ENCODE results near the gene ZMYND8. TPM values are rescaled to one million over a fixed set of nuclear protein-coding genes. Genes with fewer than 3 reads are reported as not detected.
"Not testable (repeated sequence)": the region's sequence is repeated elsewhere in the genome, so short reads cannot be mapped to it uniquely, and the experiment has no call there.

ZMYND8 gene
- total RNA-seq (2014; rRNA removed; shearing (Covaris generic); ENCODE audit: low replicate concordance) = 10.2 and 14.1 TPM in 2 replicates

DNA sequence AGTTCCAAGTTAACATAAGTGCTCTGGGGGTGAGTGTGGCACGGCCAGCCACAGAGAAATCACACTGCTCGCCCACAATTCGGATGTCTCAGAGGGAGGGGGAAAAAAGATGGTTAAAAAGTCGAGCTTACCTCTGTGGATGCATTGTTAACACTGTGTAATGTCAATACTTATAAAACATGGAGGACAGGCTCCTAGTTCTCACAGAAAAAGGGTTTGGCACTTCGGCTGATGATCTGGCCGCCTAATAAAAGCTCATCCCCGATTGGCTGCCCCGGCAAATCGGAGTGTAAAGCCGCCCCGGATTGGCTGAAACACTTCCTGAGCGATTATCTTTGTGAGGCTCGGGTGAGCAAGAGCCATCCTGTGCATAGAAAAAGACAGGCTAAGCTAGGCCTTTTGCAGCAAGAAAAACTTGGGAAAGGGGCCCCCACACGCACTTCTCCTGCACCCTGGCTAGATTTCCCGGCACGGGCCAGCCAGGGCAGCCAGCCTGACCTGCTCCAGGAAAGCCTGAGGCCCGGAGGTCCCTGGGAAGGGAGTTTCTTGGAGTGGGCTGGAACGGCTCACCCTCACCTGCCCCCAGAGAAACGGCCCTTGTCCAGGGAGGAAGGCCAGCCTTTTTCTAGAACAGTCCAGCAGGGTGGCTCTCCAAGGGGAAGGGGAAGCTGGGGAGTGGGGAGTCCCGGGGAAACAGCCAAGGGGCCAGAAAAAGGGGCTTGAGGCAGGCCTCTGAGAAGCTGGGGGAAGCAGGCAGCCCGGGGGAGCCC, at the start of gene ZMYND8:
TSS of gene ZMYND8 (minus strand) at position 174 of the 770 bp plus-strand sequence. CDS start at position 145, 29 bp downstream.
- Histone ChIP-seq H3K27me3 (no peaks in the 10 kb centered on the region), H3K36me3 (peaks cover 19% of the 10 kb centered on the region), H3K9me3 (no peaks in the 10 kb centered on the region), H3K4me3 (peak within 1 kb of the TSS; percentile 33)
- peak; percentile 84 for DNase-seq

DNA sequence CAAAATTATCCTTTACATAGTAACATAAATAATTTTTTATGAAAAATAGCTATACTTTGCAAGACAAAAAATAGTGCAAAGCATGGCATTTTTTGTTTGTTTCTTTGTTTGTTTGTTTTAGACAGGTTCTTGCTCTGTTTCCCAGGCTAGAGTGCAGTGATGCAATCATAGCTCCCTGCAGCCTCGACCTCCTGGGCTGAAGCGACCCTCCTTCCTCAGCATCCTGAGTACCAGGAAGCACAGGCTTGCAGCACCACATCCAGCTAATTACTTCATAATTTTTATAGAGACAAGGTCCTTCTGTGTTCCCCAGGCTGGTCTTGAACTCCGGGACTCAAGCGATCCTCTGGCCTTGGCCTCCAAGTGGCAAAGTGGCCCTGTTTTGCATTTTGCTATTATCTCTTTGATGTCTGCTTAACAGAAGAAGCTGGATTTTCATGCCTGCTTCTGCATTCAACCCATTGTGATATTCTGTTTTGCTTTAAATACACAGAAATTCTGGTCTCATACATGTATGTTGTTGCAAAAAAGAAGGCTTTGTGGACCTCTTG, 49.4 kb upstream of the ZMYND8 start:
- Histone ChIP-seq H3K27me3 (no peaks in the 10 kb centered on the region), H3K4me3 (no peak overlapping the region), H3K9me3 (no peaks in the 10 kb centered on the region), H3K36me3 (no peaks in the 10 kb centered on the region)
- no peak for DNase-seq

DNA sequence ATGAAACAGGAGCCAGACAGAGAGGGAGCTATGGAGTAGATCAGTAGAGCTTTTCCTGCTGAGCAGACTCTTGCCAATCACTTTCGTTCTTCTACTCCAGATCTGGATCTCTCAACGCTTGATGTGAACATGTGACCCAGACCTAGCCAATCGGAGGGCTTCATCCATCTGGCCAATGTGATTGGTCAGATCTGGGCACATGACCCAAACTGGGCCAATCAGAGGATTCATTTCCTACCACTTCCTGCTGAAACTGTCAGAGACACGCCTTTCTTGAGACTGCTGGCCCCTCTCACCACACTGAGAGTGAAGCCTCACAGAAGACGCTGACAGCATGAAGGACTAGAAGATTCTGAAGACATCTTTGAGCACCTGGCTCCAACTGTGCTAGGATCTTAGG, 44.2 kb upstream of the ZMYND8 start:
- H3K36me3 ChIP-seq = no peaks in the 10 kb centered on the region
- H3K9me3 ChIP-seq = no peaks in the 10 kb centered on the region; the same call in 1 of the 2 replicates
- no peaks in the 10 kb centered on the region for H3K27me3 ChIP-seq
- no peak overlapping the region for H3K4me3 ChIP-seq
- DNase-seq = peak; percentile 10

DNA sequence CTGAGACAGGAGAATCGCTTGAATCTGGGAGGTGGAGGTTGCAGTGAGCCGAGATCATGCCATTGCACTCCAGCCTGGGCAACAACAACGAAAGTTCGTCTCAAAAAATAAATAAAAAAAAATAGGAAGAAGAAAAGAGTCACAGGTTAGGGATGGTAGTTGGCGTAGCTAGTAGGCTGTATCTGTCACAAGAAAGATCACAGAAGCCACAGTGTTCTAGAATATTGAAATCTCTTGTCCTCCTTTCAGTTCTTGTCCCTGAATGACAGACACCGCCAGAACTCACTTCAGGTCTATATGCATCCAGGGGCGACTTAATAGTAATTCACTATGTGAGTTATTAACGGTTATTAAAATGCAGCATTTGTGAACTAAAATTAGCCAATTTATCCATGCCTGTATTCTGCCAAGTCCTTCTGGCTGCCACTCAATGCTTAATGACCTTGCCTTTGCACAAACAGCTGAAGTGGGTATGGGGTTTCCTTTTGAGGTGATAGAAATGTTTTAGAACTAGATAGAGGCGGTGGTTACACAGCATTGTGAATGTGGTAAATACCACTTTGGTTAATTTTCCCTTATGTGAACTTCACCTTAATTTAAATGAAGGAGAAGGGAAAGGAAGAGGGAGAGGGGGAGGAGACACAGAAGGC, 41.3 kb upstream of the ZMYND8 start:
- DNase-seq = no peak
- no peaks in the 10 kb centered on the region for H3K27me3 ChIP-seq
- no peaks in the 10 kb centered on the region for H3K36me3 ChIP-seq
- no peaks in the 10 kb centered on the region; the same call in 1 of the 2 replicates for H3K9me3 ChIP-seq
- no peak overlapping the region for H3K4me3 ChIP-seq

DNA sequence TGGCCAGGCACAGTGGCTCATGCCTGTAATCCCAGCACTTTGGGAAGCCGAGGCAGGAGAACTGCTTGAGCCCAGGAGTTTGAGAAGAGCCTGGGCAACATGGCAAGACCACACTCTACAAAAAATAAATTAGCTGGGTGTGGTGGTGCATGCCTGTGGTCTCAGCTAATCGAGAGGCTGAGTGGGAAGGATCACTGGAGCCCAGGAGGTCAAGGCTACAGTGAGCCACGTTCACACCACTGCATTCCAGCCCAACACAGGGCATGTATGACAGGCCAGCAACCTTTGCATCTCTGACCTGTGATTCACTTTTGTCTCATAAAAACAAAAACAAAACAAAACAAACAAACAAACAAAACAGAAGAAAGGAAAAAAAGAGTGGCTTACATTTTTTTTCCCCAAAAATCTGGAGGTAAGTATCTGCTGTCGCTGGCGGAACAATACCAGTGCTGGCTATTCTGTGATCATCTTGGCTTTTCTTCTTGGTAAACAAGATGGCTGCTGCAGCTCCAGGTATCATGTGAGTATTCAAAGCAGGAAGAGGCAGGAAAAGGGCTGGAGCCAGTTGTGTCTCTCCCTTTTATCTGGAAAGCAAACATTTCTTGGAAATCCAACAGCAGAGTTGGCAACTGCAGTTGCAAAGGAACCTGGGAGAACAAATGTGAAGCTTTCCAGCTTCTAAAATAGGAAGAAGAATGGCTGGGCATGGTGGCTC, 40.4 kb upstream of the ZMYND8 start:
- no peaks in the 10 kb centered on the region for H3K36me3 ChIP-seq
- no peaks in the 10 kb centered on the region; the same call in 1 of the 2 replicates for H3K9me3 ChIP-seq
- no peaks in the 10 kb centered on the region for H3K27me3 ChIP-seq
- no peak overlapping the region for H3K4me3 ChIP-seq
- peak; percentile 31 for DNase-seq

DNA sequence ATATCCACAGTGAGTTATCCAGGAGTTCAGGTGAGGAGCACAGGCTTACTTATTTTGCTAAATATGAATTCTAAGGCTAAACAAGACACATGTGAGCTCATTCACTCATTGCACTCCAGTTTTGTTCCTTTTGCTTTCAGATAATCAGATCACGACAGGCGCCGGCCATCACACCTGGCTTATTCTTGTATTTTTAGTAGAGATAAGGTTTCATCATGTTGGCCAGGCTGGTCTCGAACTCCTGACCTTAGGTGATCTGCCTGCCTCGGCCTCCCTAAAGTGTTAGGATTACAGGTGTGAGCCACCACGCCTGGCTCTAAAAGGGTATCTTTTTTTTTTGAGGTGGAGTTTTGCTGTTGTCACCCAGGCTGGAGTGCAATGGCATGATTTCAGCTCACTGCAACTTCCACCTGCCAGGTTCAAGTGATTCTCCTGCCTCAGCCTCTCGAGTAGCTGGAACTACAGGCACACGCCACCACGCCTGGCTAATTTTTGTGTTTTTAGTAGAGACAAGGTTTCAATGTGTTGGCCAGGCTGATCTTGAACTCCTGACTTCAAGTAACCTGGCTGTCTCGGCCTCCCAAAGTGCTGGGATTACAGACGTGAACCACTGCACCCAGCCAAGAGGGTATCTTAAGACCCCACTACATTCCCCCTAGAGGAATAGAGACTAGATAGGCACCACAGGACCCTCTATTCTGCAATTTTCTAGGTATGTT, 37.5 kb upstream of the ZMYND8 start:
- H3K9me3 ChIP-seq, H3K27me3 ChIP-seq, DNase-seq, H3K36me3 ChIP-seq, H3K4me3 ChIP-seq: not testable (repeated sequence)

DNA sequence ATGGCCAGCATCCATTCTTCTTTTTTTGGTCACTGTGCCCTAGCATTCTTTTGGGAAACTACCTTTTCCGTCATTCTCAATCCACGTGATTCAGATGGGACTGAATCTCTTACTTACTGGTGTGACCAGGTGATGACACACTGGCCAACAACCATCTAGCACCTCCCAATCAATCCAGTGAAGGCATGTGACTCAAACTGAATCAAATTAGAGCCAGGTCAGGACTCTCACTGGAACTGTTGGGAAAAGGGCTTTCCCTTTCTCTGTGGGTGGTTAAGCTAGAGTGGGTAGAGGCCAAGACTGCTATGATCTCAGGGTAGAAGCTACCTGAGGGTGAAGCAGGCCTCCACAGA, 36.2 kb upstream of the ZMYND8 start:
- Histone ChIP-seq H3K27me3 (no peaks in the 10 kb centered on the region), H3K4me3 (no peak overlapping the region), H3K36me3 (no peaks in the 10 kb centered on the region), H3K9me3 (peaks cover 4% of the 10 kb centered on the region; the same call in 1 of the 2 replicates)
- peak; percentile 42 for DNase-seq

DNA sequence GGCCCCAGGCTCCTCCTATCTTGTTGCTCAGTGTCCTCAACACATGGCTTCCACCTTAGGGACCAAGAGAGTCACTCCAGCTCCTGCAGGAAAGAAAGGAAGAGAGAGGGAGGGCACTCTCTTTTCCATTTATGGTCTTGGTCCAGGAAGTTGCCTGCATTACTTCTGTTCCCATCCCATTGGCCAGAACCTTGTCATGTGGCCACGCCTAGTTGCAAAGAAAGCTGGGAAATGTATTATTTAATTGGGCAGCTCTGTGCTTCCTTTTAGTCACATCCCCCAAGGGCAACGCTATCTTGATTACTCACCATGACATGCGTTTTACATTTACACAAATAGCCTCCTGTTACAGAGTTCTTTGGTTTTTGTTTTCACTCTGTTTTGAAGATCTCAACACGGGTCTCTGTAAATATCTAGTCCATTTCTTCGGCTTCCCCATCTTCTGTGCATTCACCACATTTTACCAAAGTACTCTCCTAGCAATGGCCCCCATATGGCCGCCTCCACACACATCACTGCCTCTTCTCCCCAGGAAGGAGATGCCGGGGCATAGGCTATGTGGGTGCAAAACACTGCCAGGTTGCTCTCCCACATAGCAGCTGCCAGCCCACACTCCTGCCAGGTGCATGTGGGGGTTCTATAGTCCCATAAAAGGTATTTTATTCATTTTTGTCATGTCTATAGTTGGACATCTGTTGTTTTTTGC, 35.7 kb upstream of the ZMYND8 start:
- no peak overlapping the region for H3K4me3 ChIP-seq
- H3K36me3 ChIP-seq = no peaks in the 10 kb centered on the region

DNA sequence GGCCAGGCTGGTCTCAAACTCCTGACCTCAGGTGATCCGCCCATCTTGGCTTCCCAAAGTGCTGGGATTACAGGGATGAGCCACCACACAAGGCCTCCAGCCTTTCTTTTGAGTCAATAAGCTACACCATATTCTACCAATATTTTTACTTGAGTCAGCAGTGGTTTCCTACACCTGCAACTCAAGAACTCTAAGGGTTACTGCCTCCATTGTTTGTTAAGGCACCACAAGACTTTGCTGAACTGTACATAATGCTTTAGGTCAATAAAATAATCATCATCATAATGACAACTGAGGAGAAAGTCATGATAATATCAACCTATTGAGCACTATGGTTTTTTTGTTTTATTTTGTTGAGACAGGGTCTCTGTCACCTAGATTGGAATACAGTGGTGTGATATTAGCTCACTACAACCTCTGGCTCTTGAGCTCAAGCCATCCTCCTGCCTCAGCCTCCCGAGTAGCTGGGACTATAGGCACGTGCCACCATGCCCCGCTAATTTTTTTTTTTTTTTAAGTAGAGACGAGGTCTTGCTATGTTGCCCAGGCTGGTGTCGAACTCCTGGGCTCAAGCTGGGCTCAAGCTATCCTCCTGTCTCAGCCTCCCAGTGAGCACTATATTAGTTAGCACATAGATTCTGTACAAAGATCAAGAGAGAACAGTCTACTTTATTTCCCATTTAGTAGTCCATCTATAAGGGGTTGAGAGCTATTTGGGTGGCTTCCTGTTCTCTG, 34.9 kb upstream of the ZMYND8 start:
- H3K9me3 ChIP-seq = peaks cover 4% of the 10 kb centered on the region; the same call in 1 of the 2 replicates
- H3K27me3 ChIP-seq = no peaks in the 10 kb centered on the region
- no peaks in the 10 kb centered on the region for H3K36me3 ChIP-seq
- no peak for DNase-seq
- H3K4me3 ChIP-seq = no peak overlapping the region

More for the DNA sequence above, 35.7 kb upstream of the ZMYND8 start:
- H3K27me3 ChIP-seq = no peaks in the 10 kb centered on the region
- DNase-seq = peak; percentile 92
- H3K9me3 ChIP-seq = peaks cover 4% of the 10 kb centered on the region; the same call in 1 of the 2 replicates

DNA sequence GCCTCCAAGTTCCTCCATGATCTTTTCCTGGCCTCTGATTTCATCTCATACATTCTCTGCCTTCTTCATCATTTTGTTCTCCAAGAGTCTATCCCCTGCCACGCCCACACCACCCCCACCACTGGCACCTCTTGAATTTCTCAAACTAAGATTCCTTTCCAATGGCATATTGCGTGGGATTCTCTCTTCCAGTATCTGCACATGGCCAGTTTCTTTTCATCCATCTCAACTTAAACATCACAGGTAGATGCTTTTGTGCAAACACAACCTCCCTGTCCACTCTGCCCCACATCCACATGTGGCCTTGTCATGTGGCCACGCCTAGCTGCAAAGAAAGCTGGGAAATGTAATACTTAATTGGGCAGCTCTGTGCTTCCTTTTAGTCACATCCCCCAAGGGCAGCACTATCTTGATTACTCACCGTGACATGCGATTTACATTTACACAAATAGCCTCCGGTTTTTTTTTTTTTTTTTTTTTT, 33.4 kb upstream of the ZMYND8 start:
- peaks cover 4% of the 10 kb centered on the region; the same call in 1 of the 2 replicates for H3K9me3 ChIP-seq
- no peak overlapping the region for H3K4me3 ChIP-seq
- DNase-seq = peak; percentile 68
- H3K36me3 ChIP-seq = no peaks in the 10 kb centered on the region
- no peaks in the 10 kb centered on the region for H3K27me3 ChIP-seq

DNA sequence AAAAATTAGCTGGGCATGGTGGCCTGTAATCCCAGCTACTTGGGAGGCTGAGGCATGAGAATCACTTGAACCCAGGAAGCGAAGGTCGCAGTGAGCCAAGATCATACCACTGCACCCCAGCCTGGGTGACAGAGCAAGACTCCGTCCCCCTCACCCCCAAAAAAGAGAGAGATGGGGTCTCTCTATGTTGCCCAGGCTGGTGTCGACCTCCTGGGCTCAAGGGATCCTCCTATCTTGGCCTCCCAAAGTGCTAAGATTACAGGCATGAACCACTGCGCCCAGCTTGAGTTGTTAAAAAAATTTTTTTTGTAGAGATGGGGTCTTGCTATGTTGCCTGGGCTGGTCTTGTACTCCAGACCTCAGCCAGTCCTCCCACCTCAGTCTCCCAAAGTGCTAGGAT, 29.5 kb upstream of the ZMYND8 start:
- H3K4me3 ChIP-seq, DNase-seq, H3K36me3 ChIP-seq, H3K9me3 ChIP-seq, H3K27me3 ChIP-seq: not testable (repeated sequence)

DNA sequence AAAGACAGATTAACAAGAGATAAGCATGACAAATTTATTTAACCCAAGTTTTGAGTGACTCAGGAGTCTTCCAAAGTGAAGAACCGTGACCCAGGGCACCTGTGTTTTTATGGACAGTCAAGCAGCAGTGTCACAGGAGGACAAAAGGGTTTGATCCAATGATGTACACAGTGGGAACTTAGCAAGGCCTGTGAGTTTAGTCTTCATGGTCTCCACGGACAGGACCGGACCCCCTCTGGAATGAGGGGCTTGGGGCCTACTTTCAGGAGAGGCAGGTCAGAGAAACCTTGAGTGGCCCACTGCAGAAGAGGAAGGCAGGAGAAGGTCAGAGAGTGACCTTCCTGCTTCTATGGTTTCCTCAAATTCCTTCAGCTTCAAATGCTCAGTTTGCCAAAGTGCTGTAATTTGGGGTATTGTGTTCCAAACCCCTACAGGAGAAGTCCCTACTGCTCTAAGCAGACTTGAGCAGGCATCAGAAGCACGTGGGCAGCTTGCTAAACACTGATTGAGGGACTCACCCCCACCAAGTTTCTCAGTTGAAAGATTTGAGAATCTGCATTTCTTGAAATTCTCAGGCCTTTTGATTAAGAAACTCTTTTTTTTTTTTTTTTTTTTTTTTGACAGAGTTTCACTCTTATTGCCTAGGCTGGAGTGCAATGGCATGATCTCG, 26.4 kb upstream of the ZMYND8 start:
- no peak for DNase-seq

DNA sequence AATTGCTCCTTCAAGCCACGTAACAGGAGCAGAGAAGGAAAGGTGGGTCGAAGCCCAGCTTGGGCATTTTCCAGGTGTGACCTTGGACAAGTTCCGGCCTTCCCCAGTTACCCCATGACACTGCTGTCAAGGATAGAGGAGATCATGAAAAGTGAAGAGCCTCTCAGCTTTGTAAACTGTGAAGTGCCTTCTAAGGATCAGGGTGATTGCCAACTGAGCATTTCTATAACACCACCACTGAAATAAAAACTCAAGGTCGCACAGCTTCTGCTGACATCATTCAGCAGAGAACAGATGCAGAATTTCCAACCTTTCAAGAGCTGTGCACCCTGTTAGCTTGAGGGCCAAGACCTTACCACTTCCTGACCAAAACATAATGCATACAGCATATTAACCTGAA, 24.0 kb upstream of the ZMYND8 start:
- H3K36me3 ChIP-seq = no peaks in the 10 kb centered on the region
- no peaks in the 10 kb centered on the region for H3K27me3 ChIP-seq
- DNase-seq = no peak
- H3K4me3 ChIP-seq = no peak overlapping the region
- no peaks in the 10 kb centered on the region for H3K9me3 ChIP-seq

More for the DNA sequence above, 26.4 kb upstream of the ZMYND8 start:
- H3K9me3 ChIP-seq = no peaks in the 10 kb centered on the region
- no peaks in the 10 kb centered on the region for H3K36me3 ChIP-seq
- H3K4me3 ChIP-seq = no peak overlapping the region
- H3K27me3 ChIP-seq = no peaks in the 10 kb centered on the region

DNA sequence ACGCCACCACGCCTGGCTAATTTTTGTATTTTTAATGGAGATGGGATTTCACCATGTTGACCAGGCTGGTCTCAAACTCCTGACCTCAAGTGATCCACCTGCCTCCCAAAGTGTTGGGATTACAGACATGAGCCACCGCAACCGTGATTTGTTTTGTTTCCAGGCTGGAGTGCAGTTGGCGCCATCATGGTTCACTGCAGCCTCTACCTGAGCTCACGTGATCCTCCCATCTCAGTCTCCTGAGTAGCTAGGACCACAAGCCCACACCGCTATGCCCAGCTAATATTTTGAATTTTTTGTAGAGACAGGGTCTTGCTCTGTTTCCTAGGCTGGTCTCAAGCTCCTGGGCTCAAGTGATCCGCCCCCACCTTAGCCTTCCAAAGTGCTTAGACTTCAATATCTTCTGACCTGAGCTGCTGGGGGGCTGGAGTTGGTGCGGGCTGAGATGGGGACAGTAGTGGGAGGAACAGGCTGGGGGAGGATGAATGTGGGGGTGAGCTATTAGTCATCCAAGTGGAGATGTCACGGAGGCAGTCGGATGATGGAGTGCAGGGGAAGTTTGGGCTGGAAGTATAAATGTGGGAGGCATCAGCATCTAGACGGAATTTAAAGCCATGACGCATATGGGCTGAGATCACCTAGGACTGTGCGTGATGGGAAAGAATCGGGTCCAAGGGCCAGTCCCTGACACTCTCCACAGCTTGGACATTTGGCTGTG, 23.1 kb upstream of the ZMYND8 start:
- no peak for DNase-seq
- Histone ChIP-seq H3K4me3 (no peak overlapping the region), H3K36me3 (no peaks in the 10 kb centered on the region), H3K27me3 (no peaks in the 10 kb centered on the region), H3K9me3 (no peaks in the 10 kb centered on the region)
